Measurements from ENCODE around the gene CABCOCO1.
"Not testable (repeated sequence)": the region's sequence is repeated elsewhere in the genome, so short reads cannot be mapped to it uniquely, and the experiment has no call there.

The CABCOCO1 gene

GRCh38 chr10:61712105-61712504 is 49.4 kb downstream of the CABCOCO1 start:
- H3K27ac Mint-ChIP-seq, H3K4me3 Mint-ChIP-seq: not testable (repeated sequence)

GRCh38 chr10:61719475-61719874 is 56.7 kb downstream of the CABCOCO1 start:
- not testable (repeated sequence) for H3K4me3 Mint-ChIP-seq; H3K27ac Mint-ChIP-seq; H3K4me1 Mint-ChIP-seq; DNase-seq (ENCODE audit: low spot score in 2 of 2); ATAC-seq (ENCODE audit: low read depth); H3K36me3 Mint-ChIP-seq; H3K9me3 Mint-ChIP-seq
- peaks cover 17% of the 10 kb centered on the region for H3K27me3 Mint-ChIP-seq

More at GRCh38 chr10:61712105-61712504, 49.4 kb downstream of the CABCOCO1 start:
- peaks cover 15% of the 10 kb centered on the region for H3K27me3 Mint-ChIP-seq
- H3K4me1 Mint-ChIP-seq; H3K36me3 Mint-ChIP-seq; DNase-seq (ENCODE audit: low spot score in 2 of 2); H3K9me3 Mint-ChIP-seq; ATAC-seq (ENCODE audit: low read depth): not testable (repeated sequence)

DNA sequence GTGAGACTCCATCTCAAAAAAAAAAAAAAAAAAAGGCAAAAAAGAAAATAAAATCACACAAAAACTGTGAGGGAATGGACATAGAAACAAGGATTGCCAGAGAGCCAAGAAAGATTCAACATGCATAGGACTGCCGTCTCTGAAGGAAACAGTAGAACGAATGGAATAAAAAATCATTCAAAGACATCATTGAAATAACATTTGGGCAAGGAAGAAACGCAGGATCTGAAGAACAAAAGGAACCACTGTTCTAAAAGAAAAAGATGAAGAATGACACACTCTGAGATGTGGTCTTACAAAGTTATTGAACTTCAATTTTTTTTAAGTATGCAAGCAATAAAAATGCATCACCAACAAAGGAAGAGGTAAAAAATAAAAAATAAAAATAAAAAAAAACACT is 57.2 kb downstream of the CABCOCO1 start:
- Mint-ChIP-seq H3K27me3 (peaks cover 13% of the 10 kb centered on the region), H3K27ac (no peak overlapping the region), H3K36me3 (no peaks in the 10 kb centered on the region), H3K9me3 (no peaks in the 10 kb centered on the region), H3K4me3 (no peak overlapping the region), H3K4me1 (no peaks in the 10 kb centered on the region)
- DNase-seq (ENCODE audit: low spot score in 2 of 2) (no peak), ATAC-seq (ENCODE audit: low read depth) (no peak)

DNA sequence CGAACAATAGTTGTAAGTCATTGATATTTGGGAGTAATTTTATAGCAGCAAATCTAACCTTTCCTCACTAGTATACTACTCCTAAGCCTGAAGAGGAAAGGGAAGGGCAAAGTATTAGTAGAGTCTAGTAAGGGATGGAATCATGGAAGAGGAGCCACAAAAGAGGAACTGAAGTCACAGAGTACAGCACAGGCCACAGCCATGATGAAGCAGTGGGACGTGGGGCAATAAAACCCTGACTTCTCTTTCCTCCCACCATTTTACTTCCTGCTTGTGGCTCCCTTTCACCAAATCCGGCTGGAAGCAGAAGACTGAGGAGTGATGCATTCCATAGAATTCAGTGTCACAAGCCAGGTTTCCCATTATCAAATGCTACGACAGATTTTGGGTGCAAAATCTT is 58.7 kb downstream of the CABCOCO1 start:
- peaks cover 8% of the 10 kb centered on the region for H3K27me3 Mint-ChIP-seq

DNA sequence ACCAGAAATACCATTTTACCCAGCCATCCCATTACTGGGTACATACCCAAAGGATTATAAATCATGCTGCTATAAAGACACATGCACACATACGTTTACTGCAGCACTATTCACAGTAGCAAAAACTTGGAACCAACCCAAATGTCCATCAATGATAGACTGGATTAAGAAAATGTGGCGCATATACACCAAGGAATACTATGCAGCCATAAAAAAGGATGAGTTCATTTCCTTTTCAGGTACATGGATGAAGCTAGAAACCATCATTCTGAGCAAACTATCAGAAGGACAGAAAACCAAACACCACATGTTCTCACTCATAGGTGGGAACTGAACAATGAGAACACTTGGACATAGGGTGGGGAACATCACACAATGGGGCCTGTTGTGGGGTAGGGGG is 62.5 kb downstream of the CABCOCO1 start:
- H3K9me3 Mint-ChIP-seq; H3K27ac Mint-ChIP-seq; H3K4me1 Mint-ChIP-seq; ATAC-seq (ENCODE audit: low read depth); H3K4me3 Mint-ChIP-seq; DNase-seq (ENCODE audit: low spot score in 2 of 2); H3K27me3 Mint-ChIP-seq; H3K36me3 Mint-ChIP-seq: not testable (repeated sequence)

More for the DNA sequence above, 58.7 kb downstream of the CABCOCO1 start:
- DNase-seq (ENCODE audit: low spot score in 2 of 2) (no peak), ATAC-seq (ENCODE audit: low read depth) (no peak)
- Mint-ChIP-seq H3K9me3 (no peaks in the 10 kb centered on the region), H3K27ac (no peak overlapping the region), H3K36me3 (no peaks in the 10 kb centered on the region), H3K4me1 (no peaks in the 10 kb centered on the region), H3K4me3 (no peak overlapping the region)

DNA sequence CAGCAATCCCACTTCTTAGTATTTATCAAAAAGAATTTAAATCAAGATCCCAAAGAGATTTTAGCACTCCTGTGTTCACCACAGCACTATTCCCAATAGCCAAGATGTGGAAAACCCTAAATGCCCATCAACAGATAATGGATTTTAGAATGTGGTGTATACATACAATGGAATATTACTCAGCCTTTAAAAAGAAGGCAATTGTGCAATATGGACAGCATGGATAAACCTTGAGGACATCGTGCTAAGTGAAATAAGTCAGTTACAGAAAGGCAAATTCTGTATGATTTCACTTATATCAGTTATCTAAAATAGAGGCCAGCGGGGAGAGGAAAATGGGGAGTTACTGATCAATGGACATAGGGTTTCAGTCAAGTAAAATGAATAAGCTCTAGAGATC is 66.9 kb downstream of the CABCOCO1 start:
- no peak for ATAC-seq (ENCODE audit: low read depth)

GRCh38 chr10:61730671-61731070 is 67.9 kb downstream of the CABCOCO1 start:
- Mint-ChIP-seq H3K4me1 (no peaks in the 10 kb centered on the region), H3K9me3 (no peaks in the 10 kb centered on the region), H3K27ac (no peak overlapping the region), H3K4me3 (no peak overlapping the region), H3K27me3 (no peaks in the 10 kb centered on the region), H3K36me3 (no peaks in the 10 kb centered on the region)
- DNase-seq (ENCODE audit: low spot score in 2 of 2) (no peak), ATAC-seq (ENCODE audit: low read depth) (no peak)

More for the DNA sequence above, 66.9 kb downstream of the CABCOCO1 start:
- no peaks in the 10 kb centered on the region for H3K9me3 Mint-ChIP-seq
- H3K27me3 Mint-ChIP-seq: no peaks in the 10 kb centered on the region
- H3K4me3 Mint-ChIP-seq: no peak overlapping the region
- DNase-seq (ENCODE audit: low spot score in 2 of 2): no peak
- no peaks in the 10 kb centered on the region for H3K36me3 Mint-ChIP-seq
- H3K4me1 Mint-ChIP-seq: no peaks in the 10 kb centered on the region
- H3K27ac Mint-ChIP-seq: no peak overlapping the region

GRCh38 chr10:61731638-61732037 is 68.9 kb downstream of the CABCOCO1 start:
- Mint-ChIP-seq H3K4me1 (no peaks in the 10 kb centered on the region), H3K27ac (no peak overlapping the region), H3K27me3 (no peaks in the 10 kb centered on the region), H3K36me3 (no peaks in the 10 kb centered on the region), H3K4me3 (no peak overlapping the region), H3K9me3 (no peaks in the 10 kb centered on the region)
- no peak for DNase-seq (ENCODE audit: low spot score in 2 of 2)
- no peak for ATAC-seq (ENCODE audit: low read depth)

DNA sequence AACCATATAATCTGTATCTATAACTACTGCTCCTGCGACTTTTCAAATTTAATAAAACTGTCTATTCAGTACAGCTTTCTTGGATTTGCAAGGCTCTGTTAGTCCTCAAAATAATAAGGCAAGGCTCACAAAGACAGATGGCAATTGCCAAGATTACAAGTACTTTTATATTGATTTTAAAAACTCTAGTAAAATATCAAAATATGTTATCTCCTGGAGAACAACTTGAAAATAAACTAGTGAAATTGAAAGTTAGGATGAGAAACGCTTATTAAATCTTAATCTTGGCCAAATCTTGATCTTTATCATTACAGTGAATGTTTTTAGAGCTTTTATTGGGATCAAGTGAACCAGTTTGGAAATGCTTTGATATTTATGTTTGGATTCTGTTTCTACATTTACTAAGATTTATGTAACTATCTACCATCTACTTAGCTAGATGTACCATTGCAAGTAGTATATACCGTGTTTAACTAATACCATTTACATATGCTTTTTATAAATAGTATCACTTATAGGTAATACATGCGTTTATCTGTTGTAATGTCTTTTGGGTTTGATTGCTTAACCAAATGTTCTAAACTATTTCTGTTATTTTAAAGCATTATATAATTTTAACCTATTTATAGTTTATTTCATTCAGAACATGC is 70.0 kb downstream of the CABCOCO1 start:
- H3K4me3 Mint-ChIP-seq: no peak overlapping the region
- DNase-seq (ENCODE audit: low spot score in 2 of 2) (no peak), ATAC-seq (ENCODE audit: low read depth) (no peak)
- no peak overlapping the region for H3K27ac Mint-ChIP-seq
- no peaks in the 10 kb centered on the region for H3K9me3 Mint-ChIP-seq
- peaks cover 5% of the 10 kb centered on the region for H3K27me3 Mint-ChIP-seq
- no peaks in the 10 kb centered on the region for H3K36me3 Mint-ChIP-seq
- no peaks in the 10 kb centered on the region for H3K4me1 Mint-ChIP-seq

DNA sequence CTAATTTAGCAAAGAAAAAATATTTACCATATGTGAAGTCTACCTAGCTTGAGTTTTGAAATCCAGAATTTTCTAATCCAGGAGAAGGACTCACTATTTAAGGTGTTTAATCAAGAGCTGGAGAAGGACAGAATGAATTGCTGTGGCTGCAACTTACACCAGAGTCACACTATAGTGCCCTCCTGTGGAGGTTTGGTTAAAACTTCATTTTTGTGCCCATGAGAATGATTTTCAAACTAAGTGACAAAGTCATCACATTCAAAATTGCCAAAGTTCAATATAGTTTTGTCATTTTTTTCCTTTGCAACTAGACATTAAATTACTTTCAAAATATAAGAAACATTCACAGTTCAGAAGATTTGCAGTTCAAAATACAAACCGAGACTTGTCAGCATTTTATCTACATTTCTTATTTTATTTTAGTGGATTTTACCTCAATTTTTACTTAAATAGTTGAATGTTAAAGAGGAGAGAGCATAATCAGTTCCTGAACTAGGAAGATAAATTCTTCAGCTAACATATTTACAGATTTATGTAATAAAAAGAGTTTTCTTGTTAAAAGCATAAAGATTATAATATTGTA is 70.7 kb downstream of the CABCOCO1 start:
- Mint-ChIP-seq H3K4me1 (no peaks in the 10 kb centered on the region), H3K27ac (no peak overlapping the region), H3K9me3 (no peaks in the 10 kb centered on the region), H3K27me3 (peaks cover 7% of the 10 kb centered on the region), H3K36me3 (no peaks in the 10 kb centered on the region), H3K4me3 (no peak overlapping the region)
- DNase-seq (ENCODE audit: low spot score in 2 of 2) (peak in 1 of 2 donors; percentile 13), ATAC-seq (ENCODE audit: low read depth) (no peak)

DNA sequence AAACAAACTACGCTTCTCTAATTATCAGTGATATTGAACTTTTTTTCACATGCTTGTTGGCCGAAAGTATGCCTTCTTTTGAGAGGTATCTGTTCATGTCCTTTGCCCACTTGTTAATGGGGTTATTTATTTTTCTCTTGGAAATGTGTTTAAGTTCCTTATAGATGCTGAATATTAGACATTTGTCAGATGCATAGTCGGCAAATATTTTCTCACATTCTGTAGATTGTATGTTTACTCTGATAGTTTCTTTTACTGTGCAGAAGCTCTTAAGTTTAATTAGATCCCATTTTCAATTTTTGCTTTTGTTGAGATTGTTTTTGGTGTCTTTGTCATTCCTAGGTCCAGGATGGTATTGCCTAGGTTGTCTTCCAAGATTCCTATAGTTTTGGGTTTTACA is 73.2 kb downstream of the CABCOCO1 start:
- Mint-ChIP-seq H3K27ac (no peak overlapping the region), H3K9me3 (no peaks in the 10 kb centered on the region), H3K4me1 (no peaks in the 10 kb centered on the region), H3K4me3 (no peak overlapping the region), H3K36me3 (no peaks in the 10 kb centered on the region), H3K27me3 (peaks cover 7% of the 10 kb centered on the region)
- DNase-seq (ENCODE audit: low spot score in 2 of 2) (no peak), ATAC-seq (ENCODE audit: low read depth) (no peak)

DNA sequence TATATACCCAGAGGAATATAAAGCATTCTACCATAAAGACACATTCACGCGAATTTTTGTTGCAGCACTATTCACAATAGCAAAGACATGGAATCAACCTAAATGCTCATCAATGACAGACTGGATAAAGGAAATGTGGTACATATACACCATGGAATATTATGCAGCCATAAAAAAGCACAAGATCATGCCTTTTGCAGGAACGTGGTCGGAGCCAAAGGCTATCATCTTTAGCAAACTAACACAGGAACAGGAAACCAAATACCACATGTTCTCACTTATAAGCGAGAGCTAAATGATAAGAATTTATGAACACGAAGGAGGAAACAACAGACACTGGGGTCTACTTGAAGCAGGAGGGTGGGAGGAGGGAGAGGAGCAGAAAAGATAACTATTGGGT is 74.7 kb downstream of the CABCOCO1 start:
- H3K9me3 Mint-ChIP-seq; ATAC-seq (ENCODE audit: low read depth); H3K4me3 Mint-ChIP-seq; DNase-seq (ENCODE audit: low spot score in 2 of 2); H3K4me1 Mint-ChIP-seq; H3K27me3 Mint-ChIP-seq; H3K27ac Mint-ChIP-seq; H3K36me3 Mint-ChIP-seq: not testable (repeated sequence)

GRCh38 chr10:61742812-61743211 is 80.1 kb downstream of the CABCOCO1 start:
- Mint-ChIP-seq H3K9me3 (peaks cover 3% of the 10 kb centered on the region), H3K27me3 (peaks cover 1% of the 10 kb centered on the region), H3K4me1 (no peaks in the 10 kb centered on the region), H3K4me3 (no peak overlapping the region), H3K27ac (no peak overlapping the region), H3K36me3 (no peaks in the 10 kb centered on the region)
- no peak for DNase-seq (ENCODE audit: low spot score in 2 of 2)
- ATAC-seq (ENCODE audit: low read depth): no peak

DNA sequence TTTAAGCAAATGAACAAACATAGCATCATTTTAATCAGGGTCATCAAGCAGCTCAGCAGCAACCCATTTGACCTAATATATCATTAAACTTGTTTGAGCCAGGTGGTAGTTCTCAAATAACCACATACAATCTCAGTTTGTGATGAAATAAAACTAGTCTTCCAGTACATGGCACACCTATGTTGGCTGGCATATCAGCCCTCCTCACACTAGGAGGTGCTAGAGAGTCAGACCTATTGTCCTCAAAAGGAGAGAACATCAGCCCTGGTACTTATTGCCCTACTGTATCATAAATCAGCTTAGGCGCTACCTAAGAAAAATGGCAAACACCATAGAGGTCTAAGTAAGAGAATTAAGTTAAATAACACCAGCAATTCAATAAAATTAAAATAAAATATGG is 81.7 kb downstream of the CABCOCO1 start:
- Mint-ChIP-seq H3K36me3 (no peaks in the 10 kb centered on the region), H3K27me3 (no peaks in the 10 kb centered on the region), H3K9me3 (peaks cover 3% of the 10 kb centered on the region), H3K27ac (no peak overlapping the region), H3K4me1 (no peaks in the 10 kb centered on the region), H3K4me3 (no peak overlapping the region)
- DNase-seq (ENCODE audit: low spot score in 2 of 2) (no peak), ATAC-seq (ENCODE audit: low read depth) (no peak)

DNA sequence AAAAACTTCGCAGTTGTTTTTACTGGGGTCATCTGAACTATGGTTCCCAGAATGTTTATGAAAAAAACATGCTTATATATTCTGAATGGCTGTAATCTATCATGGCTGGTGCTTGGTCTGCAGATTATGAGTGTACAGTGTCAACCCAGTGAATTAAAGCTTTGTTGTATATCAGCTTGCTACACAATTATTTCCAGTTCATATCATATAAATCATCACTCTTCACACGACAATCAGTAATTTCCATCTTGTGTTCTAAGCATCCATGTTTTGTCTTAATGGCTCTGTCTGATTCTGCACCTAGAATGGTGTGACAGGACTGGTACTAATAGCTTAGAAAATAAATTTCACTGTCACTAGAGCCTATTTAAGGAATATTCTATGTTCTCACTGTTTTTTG is 83.6 kb downstream of the CABCOCO1 start:
- Mint-ChIP-seq H3K27me3 (no peaks in the 10 kb centered on the region), H3K36me3 (no peaks in the 10 kb centered on the region), H3K4me3 (no peak overlapping the region), H3K27ac (no peak overlapping the region), H3K4me1 (peaks cover 6% of the 10 kb centered on the region), H3K9me3 (peaks cover 3% of the 10 kb centered on the region)
- DNase-seq (ENCODE audit: low spot score in 2 of 2) (no peak), ATAC-seq (ENCODE audit: low read depth) (no peak)
